Measurements from ENCODE around the gene MDFI. TPM values are rescaled to one million over a fixed set of nuclear protein-coding genes. Genes with fewer than 3 reads are reported as not detected.

MDFI gene
- total RNA-seq, 1 donor from 2014 or later: 28.2 TPM

GRCh38 chr6:41648070-41648585 lies 9.9 kb downstream of the MDFI start:
- DNase-seq (ENCODE audit: extremely low read depth, low read depth, low spot score): no peak

DNA sequence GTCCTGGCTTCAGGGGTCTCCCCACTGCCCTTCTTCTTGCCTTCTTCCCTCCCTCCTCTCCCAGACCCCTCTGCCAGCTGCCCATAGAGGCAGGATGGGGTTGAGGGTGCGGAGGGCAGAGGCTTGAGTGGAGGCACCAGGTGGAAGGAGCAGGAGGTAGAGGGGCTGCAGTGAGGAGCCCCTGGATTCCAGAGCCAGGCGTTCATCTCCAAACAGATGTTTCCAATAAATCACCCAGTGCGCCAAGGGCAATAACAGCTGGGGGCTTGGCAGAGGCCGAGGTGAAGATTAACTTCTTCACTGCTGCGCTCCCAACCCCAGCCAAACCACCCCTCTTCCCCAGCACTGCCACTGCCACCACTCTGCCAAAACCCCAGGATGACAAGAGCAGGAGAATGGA lies 10.7 kb downstream of the MDFI start:
- DNase-seq (ENCODE audit: extremely low read depth, low read depth, low spot score): no peak

- DNase-seq (ENCODE audit: extremely low read depth, low read depth, low spot score): no peak
These were observed 11.3 kb downstream of the MDFI start for GRCh38 chr6:41649596-41649995.

- DNase-seq (ENCODE audit: extremely low read depth, low read depth, low spot score): no peak
These were observed 11.9 kb downstream of the MDFI start for GRCh38 chr6:41650120-41650519.

DNA sequence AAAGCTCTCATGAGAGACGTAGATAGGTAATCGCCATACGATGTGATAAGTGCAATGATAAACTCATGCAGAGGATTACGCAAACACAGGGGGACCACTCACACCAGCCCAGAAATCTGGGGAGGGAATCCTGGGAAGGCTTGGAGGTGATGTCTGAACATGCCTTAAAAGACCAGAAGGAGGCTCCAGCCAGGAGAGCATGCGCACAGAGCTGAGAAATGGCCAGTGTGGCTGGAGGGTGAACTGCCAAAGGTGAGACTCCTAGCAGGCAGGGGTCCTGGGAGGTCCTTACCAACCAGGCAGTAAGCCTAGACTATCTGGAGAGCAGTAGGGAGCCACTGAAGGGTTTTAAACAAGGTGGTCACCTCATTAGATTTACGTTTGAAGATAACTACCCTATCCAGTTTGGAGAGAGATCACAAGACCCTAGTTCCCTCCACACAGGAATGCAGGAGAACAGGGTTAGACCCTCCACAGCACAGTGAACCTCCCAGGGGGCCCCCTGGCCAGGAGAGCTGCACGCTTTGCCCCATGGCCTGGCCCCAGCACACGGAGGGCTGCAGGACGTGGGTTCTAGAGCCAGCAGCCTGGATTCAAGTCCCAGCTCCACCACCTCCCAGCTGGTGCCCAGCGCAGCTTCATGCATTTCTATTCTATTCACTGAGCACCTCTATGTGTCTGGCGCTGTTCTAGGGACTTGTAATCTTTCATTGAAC lies 13.1 kb downstream of the MDFI start:
- DNase-seq (ENCODE audit: extremely low read depth, low read depth, low spot score): no peak

DNA sequence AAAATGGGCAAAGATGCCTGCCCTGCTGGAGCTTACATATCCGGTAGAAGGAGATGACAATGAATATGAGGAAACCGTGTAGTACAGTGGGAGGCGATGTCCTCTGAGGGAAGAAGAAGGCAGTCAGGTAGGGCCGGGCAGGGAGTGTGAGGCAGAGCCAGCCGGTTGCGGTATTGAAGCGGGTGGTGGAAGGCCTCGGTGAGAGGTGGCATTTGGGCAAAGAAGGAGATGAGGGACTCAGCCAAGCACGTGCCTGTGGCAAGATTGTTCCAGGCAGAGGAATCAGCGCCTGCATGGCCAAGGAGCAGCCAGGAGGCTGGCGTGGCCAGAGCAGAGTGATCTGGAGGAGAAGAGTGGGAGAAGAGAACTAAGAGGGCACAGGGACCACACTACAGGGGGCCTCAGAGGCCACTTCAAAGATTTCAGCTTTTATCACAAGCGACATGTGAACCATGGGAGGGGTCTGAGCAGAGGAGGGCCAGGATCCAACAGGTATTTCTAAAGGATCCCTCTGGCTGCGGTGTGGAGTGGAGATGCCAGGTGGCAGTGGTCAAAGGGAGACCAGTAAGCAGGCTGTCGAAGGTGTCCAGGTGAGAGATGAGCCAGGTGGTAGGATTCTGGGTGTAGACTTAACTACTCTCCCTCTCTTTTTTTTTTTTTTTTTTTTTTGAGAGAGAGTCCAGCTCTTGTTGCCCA lies 13.8 kb downstream of the MDFI start:
- DNase-seq (ENCODE audit: extremely low read depth, low read depth, low spot score): no peak

- no peak for DNase-seq (ENCODE audit: extremely low read depth, low read depth, low spot score)
These were observed 14.8 kb downstream of the MDFI start for GRCh38 chr6:41652866-41653652.

DNA sequence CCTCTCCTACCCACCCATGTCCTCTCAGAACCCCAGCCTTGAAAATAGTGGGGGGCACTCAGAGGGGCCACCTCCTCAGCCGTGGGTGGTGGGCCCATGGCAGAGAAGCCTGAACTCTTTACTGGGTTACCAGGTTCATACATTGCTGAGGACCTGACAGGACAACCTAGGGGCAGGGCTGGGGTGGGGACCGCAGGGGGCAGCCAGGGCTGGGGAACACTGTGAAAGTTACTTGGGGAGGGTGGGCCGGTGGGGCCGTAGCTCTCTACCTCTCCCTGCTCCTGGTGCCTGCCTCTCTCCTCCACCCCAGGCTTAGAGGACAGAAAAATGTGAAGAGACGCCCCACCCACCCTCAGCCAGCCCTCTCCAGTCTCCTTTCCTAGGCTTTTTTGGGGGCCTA lies 15.4 kb downstream of the MDFI start:
- DNase-seq (ENCODE audit: extremely low read depth, low read depth, low spot score): no peak

DNA sequence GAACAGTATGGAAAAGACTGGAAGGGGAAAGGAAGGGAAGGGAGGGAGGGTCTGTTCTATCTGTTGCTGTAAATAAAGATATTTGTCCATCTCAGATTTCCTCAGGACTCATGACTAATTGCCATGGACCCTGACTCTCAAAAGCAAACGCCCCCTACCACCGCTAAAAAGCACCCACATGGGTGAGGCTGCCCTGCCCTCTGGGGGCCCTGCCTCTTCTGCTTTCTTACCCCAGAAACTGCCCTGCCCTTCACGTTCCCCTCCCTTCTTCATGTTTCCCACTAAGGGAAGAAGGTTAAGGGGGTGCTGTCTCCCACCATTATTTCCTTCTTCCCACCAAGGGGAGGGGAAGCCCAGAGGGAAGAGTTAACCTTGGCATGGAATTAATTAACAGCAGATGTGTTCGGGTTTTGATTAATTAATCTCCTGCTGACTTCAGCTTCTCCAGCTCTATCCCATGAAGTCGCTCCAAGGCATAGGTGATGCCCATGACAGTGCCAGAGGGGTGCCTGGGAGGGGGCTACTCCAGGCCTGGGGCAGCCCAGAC lies 16.0 kb downstream of the MDFI start:
- no peak for DNase-seq (ENCODE audit: extremely low read depth, low read depth, low spot score)

DNA sequence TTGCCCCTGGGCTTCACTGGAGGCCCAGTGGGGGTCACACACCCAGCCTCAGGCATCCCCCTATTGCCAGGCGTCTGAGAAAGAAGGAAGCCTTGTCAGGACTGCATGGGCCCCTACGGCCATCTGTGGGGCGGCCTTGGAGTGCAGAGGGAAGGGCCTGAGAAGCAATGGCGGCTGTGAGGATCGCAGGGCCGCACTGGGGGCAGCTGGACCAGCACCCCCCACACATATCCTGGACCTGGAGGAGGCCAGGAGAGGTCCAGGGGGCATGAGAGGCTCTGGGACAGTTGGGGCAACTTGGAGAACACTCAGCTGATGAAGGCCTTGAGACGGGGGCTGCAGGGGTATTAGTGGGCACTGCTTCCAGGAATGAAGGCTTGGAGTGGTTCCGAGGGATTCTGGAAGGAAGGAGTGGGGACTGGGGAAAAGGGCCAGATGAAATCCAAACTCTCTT lies 16.5 kb downstream of the MDFI start:
- no peak for DNase-seq (ENCODE audit: extremely low read depth, low read depth, low spot score)

DNA sequence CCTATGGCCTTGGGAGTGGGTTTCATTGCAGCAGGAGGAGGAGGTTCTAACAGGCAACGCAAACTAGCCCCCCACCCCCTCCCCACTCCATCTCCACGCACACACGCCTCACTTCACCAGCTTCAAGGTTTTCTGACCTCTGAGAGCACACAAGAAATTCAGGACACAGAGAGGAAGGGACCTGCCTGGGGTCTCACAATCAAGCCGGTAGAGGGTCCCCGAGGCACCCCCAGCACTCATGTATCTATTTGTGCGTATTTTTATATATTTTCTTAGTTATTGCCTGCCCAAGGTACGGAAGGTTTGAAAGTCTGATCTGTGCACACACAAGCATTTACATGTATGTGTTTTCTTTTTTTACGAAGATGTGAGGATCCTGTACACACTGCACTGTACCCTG lies 16.9 kb downstream of the MDFI start:
- no peak for DNase-seq (ENCODE audit: extremely low read depth, low read depth, low spot score)

- DNase-seq (ENCODE audit: extremely low read depth, low read depth, low spot score): no peak
These were observed 17.4 kb downstream of the MDFI start for GRCh38 chr6:41655646-41656001.

DNA sequence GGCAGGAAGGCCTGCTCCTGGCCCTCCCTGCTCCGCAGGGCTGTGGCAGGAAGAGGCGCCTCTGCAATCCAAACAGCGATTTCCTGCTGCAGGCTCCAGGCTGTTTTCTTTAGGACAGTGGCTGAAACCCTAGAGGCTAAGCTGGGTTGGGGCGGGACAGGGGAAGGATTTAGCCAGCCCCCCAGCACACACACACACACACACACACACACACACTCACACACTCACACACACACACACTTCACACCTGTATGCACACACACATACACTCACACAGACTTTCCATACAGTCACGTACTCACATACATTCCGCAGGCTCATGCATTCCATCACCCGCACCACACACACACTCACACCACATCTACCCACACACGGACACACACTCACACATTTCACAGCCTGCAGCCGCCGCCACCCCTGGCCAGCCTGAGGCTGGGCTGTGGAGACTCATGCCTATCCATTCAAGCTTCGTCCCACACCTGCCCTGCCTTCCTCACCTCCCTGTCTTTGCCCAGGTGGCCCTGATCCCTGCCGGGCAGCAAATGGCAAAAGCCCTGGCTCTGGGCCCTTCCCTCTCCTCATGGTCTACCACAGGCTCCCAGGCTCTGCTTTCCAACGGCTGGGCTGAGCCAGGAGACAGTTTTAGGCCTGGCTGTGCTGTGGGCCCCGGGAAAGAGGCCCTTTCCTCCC lies 17.9 kb downstream of the MDFI start:
- no peak for DNase-seq (ENCODE audit: extremely low read depth, low read depth, low spot score)

DNA sequence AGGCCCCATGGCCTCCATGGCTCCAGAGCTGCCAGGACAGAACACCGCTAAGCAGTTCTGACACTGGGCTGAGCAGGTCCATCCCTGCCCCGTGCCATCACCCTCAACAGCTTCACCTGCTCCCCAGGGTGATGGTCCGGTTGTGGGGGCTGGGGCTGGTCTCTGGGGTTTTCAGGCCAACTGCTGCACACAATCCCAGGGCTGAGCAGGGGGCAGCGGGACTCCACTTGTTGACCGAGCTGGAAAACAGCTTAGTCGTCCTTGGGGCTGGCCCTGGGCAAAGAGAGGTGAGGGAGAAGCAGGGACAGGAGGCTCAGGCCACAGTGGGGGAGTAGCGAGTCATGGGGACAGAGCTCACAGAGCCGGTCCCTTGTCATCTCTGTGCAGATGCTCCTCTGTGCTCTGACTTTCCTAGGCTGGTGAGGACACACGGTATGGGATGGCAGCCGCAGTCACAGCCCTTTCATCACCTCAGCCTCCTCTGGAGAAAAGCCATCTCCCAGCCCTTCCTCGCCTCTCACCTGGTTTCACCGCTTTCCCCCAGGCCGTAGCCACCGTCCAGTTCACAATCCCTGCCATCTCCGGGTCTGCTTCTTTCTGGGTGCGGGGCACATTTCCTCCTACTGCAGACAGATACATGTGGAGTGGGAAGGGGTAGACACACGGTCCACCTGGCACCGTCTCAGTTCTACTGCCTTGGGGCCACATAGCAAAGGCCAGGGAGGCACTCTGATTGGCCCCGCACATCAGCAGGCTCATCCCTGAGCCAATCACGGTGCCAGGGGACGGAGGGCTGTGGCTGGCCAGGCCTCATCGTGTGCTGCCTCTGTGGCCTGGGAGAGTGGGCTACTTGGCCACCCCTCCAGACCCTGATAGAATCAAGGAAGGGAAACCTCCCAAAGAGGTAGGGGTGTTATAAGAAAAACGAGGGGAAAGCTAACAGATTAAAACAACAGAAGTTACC lies 19.1 kb downstream of the MDFI start:
- no peak for DNase-seq (ENCODE audit: extremely low read depth, low read depth, low spot score)

- no peak for DNase-seq (ENCODE audit: extremely low read depth, low read depth, low spot score)
These were observed 20.4 kb downstream of the MDFI start for GRCh38 chr6:41658636-41659035.

DNA sequence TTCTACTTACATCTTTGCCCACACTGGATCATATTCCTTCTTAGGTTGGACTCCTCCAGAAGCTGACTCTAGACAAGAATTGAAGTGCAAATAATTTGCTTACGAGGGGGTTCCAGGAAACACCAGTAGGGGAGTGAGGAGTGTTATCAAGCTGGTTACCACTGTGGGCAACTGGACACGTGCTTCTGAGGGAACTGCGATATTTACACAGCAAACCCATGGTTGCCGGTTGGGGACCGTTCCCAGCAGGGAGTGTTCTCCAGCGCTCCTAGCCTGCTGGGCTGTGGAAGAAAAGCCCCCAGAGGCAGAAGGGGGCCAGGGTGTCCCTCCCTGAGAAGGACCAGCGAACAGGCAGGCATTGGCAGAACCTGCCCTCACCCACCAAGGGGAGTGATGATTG lies 21.7 kb downstream of the MDFI start:
- DNase-seq (ENCODE audit: extremely low read depth, low read depth, low spot score): no peak

DNA sequence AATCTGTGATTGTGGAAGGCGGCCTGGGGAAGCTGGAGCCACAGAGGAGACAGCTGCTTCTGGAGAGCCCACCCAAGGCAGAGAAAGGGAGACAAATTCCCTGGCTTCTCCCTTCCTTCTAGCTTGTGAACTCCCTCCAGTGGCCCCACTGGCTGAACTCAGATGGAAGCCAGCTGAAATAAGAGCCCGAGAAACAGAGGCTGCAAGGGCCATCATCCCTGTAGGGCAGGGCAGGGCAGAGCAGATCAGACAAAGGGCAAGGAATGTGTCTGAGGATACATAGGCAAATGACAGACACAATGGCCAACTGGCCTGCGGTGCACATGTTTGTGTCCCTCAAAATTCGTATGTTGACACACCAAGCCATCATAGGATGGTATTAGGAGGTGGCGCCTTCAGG lies 25.3 kb downstream of the MDFI start:
- DNase-seq (ENCODE audit: extremely low read depth, low read depth, low spot score): no peak

DNA sequence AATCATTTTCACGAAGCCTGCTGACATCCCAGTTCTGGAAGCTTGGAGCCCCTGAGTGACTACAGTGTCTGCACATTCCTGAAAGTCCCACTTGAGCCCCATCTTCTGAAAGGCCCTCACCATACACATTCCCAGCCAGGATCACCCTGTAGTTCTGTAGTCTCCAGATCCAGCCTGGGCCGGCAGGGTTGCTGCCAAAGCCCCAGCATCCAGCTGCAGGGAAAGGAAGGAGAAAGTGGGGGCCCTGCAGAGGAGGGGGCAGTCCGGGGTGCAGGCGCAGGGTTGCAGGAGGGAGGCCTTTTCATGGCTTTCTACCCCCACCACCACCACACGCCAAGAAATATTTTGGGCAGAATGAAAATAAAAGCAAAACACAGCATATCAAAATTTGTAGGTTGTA lies 26.0 kb downstream of the MDFI start:
- DNase-seq (ENCODE audit: extremely low read depth, low read depth, low spot score): no peak

DNA sequence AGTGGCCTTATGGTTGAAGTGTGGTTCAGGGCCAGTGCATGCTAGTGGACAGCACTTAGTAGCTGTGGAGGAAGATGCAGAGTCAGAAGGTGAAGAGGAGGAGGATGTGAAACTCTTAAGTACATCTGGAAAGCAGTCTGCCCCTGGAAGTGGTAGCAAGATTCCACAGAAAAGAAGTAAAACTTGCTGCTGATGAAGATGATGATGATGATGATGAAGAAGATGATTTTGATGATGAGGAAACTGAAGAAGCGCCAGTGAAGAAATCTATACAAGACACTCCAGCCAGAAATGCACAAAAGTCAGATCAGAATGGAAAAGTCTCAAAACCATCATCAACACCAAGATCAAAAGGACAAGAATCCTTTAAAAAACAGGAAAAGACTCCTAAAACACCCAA lies 28.9 kb downstream of the MDFI start:
- no peak for DNase-seq (ENCODE audit: extremely low read depth, low read depth, low spot score)

DNA sequence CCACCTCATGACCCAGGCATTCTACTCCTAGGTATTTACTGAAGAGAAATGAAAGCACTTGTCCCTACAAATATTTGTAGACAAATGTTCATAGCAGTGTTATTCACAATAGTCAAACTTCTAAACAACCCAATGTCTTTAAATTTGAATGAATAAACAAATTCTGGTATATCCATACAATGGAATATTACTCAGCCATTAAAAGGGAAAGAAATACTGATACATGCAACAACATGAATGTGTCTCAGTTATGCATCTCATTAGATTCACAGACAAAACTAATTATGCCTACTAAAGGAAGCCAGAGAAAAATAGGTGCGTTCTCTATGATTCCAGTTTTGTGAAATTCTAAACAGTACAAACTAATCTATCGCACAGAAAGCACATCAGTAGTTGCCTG lies 30.7 kb downstream of the MDFI start:
- DNase-seq (ENCODE audit: extremely low read depth, low read depth, low spot score): no peak

All from glomerular endothelial cell (primary cell).